Neutrophil (primary cell): ENCODE measurements around the gene ITPR2.

Experiments used
- H3K27ac ChIP-seq: fragments of 200-600 bp; sonication (generic); 2 replicates; pipeline ENCODE4 v1.5.1; 2016; ENCODE audit warnings: mild to moderate bottlenecking, moderate library complexity
- H3K27me3 ChIP-seq: fragments of 200-600 bp; sonication (generic); 2 replicates; pipeline ENCODE4 v1.6.0; 2016; ENCODE audit warnings: mild to moderate bottlenecking
- H3K36me3 ChIP-seq: fragments of 200-600 bp; sonication (generic); 2 replicates; pipeline ENCODE4 v1.5.1; 2017
- H3K4me1 ChIP-seq, 2 experiments: fragments of 200-600 bp in 1 of 2; sonication (generic) in 1 of 2; 1 replicate in 1 of 2; 2 replicates in 1 of 2; pipeline versions ENCODE4 v1.5.1 to v1.6.1; 2013 to 2016; ENCODE audit warnings: low read depth in 1 of 2, low read length in 1 of 2, mild to moderate bottlenecking in 1 of 2, moderate library complexity in 1 of 2; ENCODE audit not compliant: control insufficient read depth in 1 of 2, insufficient read depth in 1 of 2
- H3K4me3 ChIP-seq, 2 experiments: fragments of 200-600 bp in 1 of 2; sonication (generic) in 1 of 2; 1 replicate in 1 of 2; 2 replicates in 1 of 2; pipeline ENCODE4 v1.5.1; 2013 to 2016; ENCODE audit warnings: low read depth in 1 of 2, low read length in 1 of 2, mild to moderate bottlenecking in 1 of 2, moderate library complexity in 1 of 2
- H3K9me3 ChIP-seq: fragments of 200-600 bp; sonication (generic); 2 replicates; pipeline ENCODE4 v1.5.1; 2016
- TF ChIP-seq, protein P1 (sequence below): fragments of 200-600 bp; sonication (generic); IDR thresholded peaks from 2 replicates; pipeline ENCODE4 v1.5.1; 2016; ENCODE audit warnings: antibody characterized with exemption

ITPR2 gene

DNA sequence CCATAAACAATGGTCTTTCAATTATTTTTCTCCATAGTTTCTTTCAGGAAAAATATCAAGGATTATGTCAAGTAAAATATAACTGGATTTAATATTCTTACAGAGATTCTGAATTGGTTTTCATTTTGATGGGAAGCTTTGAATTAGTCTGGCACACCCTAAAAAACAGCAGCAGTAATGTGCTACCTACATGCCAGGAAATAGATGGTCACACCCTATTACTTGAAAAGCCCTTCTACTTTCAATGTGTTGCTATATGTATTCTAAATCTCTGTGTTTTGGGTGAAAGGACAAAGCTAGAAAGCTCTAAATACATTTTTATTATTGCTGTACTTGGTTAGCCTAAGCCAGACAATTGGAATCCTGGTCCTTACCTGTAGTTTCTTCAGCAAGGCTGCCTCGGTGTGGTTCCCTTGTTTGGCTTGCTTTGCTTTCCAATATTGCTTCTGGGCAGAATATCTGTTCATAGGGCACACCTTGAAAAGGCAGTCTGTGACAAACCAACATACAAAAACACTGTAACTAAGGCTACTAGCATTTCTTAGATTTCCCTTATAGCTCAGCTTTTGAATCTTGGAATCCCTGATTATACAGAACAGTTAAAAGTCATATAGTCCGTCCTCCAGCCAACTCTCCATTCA, 107.6 kb downstream of the ITPR2 start:
- Histone ChIP-seq H3K36me3 (no peaks in the 10 kb centered on the region), H3K27me3 (no peaks in the 10 kb centered on the region), H3K4me1 (no peaks in the 10 kb centered on the region), H3K9me3 (no peaks in the 10 kb centered on the region), H3K27ac (no peak overlapping the region), H3K4me3 (no peak overlapping the region)
- TF ChIP-seq, protein P1, sequence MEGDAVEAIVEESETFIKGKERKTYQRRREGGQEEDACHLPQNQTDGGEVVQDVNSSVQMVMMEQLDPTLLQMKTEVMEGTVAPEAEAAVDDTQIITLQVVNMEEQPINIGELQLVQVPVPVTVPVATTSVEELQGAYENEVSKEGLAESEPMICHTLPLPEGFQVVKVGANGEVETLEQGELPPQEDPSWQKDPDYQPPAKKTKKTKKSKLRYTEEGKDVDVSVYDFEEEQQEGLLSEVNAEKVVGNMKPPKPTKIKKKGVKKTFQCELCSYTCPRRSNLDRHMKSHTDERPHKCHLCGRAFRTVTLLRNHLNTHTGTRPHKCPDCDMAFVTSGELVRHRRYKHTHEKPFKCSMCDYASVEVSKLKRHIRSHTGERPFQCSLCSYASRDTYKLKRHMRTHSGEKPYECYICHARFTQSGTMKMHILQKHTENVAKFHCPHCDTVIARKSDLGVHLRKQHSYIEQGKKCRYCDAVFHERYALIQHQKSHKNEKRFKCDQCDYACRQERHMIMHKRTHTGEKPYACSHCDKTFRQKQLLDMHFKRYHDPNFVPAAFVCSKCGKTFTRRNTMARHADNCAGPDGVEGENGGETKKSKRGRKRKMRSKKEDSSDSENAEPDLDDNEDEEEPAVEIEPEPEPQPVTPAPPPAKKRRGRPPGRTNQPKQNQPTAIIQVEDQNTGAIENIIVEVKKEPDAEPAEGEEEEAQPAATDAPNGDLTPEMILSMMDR = no peak

DNA sequence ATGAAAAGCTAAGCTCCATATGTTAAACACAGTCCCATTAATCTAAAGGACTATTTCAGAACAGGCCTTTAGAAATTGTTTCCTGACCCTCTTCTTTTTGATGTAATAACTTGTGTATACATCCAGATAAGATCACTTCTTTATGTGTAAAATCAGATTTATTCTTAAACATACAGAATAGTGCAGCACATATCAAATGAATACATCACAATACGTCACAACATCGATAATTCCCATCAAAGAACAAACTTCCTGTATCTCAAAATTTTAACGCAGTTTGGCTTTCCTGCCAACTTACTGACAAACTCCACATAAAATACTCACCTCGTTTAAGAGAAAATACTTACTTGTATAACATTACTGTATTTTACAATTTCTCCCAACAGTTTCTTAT, 108.7 kb downstream of the ITPR2 start:
- Histone ChIP-seq H3K27me3 (no peaks in the 10 kb centered on the region), H3K27ac (no peak overlapping the region), H3K4me3 (no peak overlapping the region), H3K36me3 (no peaks in the 10 kb centered on the region), H3K9me3 (no peaks in the 10 kb centered on the region), H3K4me1 (no peaks in the 10 kb centered on the region)
- TF ChIP-seq, protein P1 = no peak

DNA sequence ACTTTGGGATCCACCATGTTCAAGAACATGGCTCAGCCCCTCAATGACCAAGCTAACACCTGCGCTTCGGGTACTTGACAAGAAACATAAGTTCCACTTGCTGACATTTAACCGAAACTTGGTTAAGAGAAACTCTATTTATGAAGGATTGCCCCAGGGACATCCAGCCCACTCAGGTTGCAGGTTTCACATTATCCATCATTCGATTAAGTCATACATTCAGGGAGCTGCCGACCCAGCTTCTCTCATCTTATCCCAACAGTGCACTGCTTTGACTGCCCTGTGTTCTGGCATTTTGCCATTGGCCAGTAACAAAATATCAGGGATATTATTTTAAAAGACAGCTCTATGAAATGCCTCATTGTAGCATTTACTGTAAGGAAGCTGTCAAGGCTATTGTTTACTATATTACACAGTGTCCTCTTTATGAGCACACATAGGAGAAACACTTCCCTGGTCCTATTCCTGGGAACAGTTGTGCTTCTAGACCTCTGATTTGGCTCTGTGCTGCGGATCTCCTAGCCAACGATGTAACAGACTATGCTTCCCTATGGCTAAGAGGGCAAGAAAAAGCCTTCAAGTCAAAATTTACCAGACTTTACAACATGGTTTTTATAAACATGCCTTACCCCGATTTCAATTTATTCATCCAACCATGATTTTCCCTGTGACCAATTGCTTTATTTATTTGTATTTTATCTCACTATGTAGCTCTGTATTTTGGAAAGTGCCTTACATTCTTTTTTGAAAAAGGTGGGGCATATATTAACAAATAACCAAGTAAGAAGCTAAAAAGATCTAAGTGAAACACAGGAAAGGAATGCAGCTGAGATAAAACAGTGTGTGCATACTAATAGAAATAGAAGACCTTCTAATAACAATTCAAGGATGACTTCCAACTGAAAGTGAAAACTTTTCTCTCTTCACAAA, 109.3 kb downstream of the ITPR2 start:
- TF ChIP-seq, protein P1 = no peak
- H3K9me3 ChIP-seq = no peaks in the 10 kb centered on the region
- no peaks in the 10 kb centered on the region for H3K36me3 ChIP-seq
- H3K27ac ChIP-seq = no peak overlapping the region
- no peaks in the 10 kb centered on the region for H3K4me1 ChIP-seq
- H3K4me3 ChIP-seq = no peak overlapping the region
- H3K27me3 ChIP-seq = no peaks in the 10 kb centered on the region

DNA sequence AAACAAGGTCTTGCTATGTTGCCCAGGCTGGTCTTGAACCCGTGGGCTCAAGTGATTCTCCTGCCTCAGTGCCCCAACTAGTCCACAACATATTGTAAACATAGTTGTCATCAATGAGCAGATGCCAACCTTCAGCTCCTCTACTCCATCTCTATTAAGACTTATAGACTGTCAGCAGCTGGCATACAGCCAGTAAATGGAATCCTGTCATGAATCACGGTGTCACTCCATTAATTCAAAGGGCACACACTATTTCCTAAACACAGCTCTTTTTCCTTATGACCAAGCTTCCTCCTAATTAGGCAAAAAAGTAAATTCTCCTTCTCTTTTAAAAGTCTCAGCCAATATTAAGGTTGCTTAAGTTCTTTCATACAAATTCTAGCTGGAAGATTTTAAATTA, 111.2 kb downstream of the ITPR2 start:
- H3K27ac ChIP-seq = no peak overlapping the region
- no peaks in the 10 kb centered on the region for H3K27me3 ChIP-seq
- TF ChIP-seq, protein P1 = no peak
- H3K36me3 ChIP-seq = no peaks in the 10 kb centered on the region
- no peaks in the 10 kb centered on the region for H3K9me3 ChIP-seq
- H3K4me1 ChIP-seq = no peaks in the 10 kb centered on the region
- H3K4me3 ChIP-seq = no peak overlapping the region

DNA sequence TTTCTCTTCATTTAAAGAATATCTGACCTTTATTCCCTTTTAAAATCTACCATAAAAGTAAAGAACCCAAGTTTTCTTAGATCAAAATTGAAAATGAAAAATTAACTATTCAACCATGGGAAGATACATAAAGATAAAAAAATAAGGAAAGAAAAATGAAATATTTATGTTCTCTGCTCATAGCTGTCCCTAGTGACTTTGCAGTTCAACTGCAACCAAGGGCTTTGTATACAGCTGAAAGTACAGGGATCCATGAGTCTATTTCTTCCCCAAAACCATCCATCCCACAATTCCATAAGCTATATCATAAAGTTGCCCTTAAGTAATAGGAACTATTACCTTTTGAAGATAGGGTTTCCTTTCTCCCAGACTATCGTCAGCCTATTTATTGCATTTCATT, 113.1 kb downstream of the ITPR2 start:
- Histone ChIP-seq H3K4me3 (no peak overlapping the region), H3K36me3 (peaks cover 12% of the 10 kb centered on the region), H3K27ac (no peak overlapping the region), H3K27me3 (no peaks in the 10 kb centered on the region), H3K9me3 (no peaks in the 10 kb centered on the region), H3K4me1 (no peaks in the 10 kb centered on the region)
- TF ChIP-seq, protein P1 = no peak
